GM12872 (cell line): ENCODE results near the gene CRIP2.

Experiments
- CTCF ChIP-seq: IDR thresholded peaks from 3 replicates; pipeline ENCODE4 v1.5.1; 2011; ENCODE audit warnings: low read depth, mild to moderate bottlenecking, low read length, moderate library complexity; ENCODE audit not compliant: insufficient read depth

CRIP2 gene

GRCh38 chr14:105480199-105480746, 5.7 kb downstream of the CRIP2 start:
- TF ChIP-seq CTCF = no peak

- TF ChIP-seq CTCF = peak; percentile 98
Measured at GRCh38 chr14:105480807-105481801, 6.5 kb downstream of the CRIP2 start.

GRCh38 chr14:105481886-105482457, 7.4 kb downstream of the CRIP2 start:
- TF ChIP-seq CTCF = no peak

- TF ChIP-seq CTCF = no peak
Measured at GRCh38 chr14:105482486-105483110, 8.0 kb downstream of the CRIP2 start.

GRCh38 chr14:105483300-105484068, 8.9 kb downstream of the CRIP2 start:
- TF ChIP-seq CTCF = no peak

GRCh38 chr14:105484069-105484996, 9.7 kb downstream of the CRIP2 start:
- TF ChIP-seq CTCF = no peak
